Hindlimb muscle (tissue), 1 donor: Measurements from ENCODE around the gene ANKS1B. TPM values are rescaled to one million over a fixed set of nuclear protein-coding genes. Genes with fewer than 3 reads are reported as not detected.
A peak's percentile ranks its signal among the peaks of the same experiment; 100 is the strongest.

Experiments
- DNase-seq: peaks from one replicate; pipeline ENCODE4 v3.0.0-alpha.2; 2013
- polyA plus RNA-seq: library from polyadenylated mRNA; unstranded; fragments of 120-200 nt; gene quantifications from one replicate; pipeline ENCODE4 v1.2.1, GENCODE V29; 2013; ENCODE audit not compliant: insufficient read length

The ANKS1B gene
- polyA plus RNA-seq, 1 donor: 2.2 TPM

DNA sequence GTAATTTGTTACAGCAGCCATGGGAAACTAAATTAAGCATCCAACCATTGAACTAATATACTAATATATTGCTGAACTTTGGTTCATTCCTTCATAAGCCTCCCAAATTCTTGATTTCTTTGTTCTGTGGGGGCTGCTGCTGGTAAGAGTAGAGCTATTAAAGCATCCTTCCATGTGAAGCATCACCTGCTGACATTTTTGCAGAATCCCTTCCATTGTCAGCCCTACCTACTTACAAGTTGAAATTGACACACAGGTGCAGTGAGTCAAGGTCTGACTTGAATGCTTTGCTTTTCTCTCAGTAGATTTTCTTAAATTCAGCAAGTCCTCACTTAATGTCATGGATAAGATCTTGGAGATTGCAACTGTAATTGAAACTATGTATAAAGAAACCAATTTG is 865.3 kb downstream of the ANKS1B start:
- no peak for DNase-seq

DNA sequence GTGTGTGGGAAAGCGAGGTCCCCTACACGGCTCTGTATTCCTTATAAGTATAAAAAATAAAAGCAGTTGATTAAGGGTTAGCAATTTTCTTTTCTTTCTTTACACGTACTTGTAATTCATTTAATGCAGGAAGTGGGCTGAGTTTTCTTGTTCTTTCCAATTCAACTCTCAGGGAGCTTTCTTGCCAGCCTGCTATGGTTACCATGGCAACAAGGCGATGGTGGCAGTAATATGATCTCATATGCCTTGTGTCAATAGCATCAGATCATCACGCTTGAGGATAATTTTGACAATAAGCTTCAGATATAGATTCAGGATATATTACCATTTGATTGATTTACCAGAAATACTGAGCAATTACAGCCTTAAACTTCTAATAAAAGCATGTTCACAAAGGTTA is 873.1 kb downstream of the ANKS1B start:
- no peak for DNase-seq

DNA sequence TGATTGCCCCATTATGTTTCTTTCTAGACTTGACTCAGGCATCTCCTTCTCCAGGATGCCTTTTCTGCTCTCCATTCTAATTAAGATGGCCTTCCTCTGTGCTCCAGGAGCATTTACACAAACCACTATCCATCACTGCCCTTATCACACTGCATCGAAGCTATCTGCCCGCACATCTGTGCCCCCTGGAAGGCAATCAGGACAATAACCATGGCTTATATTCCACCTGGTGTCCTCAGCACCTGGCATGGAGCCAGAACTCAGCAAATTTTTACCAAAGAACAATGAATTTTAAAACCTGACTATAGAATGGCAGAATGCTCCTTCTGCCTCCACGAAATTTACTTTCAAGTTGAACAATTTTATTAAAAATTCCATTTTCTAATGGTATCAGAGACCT is 873.9 kb downstream of the ANKS1B start:
- DNase-seq: no peak

DNA sequence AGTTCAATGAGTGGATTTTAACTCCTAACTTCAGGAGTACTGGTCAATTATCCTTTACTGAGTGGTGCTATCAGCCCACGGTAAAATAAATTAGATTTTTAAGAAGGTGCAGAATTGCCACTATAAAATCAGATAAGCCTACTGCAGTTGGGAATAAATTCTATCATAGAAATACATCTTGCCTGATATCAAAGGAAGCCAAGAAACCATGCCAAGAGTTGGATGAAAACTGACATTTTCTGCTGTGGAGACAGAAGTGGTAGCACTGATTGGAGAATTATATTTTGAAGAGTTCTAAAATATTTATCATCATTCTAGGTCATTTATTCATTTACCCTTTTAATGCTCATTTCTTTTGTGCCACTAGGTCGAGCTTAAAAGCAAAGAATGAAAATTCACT is 874.5 kb downstream of the ANKS1B start:
- no peak for DNase-seq

DNA sequence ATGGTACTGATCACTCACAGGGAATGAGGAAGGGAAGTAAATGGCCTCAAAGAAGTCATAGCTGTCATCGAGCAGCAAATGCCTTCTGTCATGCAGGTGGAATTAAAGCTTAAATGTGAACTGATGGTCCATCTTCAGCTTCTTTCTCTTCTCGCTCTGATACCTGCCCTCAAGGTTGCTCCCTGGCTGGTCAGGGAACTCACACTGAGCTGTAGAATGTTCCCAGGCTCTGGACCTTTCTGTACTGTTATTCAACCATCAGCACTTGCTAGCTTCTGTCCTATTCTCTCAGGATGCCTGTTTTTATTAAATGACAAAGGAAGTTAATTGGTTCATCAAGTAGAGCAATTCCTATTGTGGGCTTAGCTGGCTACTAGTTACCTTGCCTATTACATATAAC is 875.8 kb downstream of the ANKS1B start:
- no peak for DNase-seq

DNA sequence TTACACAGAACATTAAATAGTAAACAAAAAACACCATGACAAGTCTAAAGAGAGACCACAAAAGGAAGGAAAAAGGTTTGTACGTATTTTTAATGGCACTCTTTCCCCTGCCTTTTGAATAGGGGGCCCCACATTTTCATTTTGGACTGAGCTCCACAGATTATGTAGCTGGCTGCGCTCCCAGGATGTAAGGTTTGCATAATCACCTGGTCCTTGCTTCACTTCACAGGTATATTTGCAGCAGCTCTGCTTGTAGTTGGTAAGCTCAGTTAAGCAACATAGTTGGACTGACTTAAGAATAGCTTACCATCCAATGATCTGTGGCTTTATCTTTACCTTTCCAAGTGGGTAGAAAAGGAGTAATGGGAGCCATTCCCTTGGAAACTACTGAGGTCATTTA is 885.0 kb downstream of the ANKS1B start:
- DNase-seq: no peak

DNA sequence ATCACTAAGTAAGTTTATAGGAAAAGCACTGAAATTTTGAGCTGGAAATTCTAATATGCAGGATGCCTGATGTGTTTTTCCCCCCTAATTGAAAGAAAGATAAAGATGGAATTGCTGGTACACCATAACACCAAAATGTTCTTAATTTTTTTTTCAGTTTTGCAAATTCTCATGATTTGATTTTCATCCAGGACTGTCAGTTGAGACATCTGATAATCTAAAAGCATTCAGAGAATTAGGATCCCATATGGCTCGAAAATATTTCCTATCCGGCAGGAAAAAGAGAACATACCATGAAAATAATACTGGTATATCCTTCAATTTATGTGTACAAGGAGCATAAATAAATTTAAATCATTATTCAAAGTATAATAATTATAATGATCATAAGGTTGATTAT is 887.6 kb downstream of the ANKS1B start:
- no peak for DNase-seq

DNA sequence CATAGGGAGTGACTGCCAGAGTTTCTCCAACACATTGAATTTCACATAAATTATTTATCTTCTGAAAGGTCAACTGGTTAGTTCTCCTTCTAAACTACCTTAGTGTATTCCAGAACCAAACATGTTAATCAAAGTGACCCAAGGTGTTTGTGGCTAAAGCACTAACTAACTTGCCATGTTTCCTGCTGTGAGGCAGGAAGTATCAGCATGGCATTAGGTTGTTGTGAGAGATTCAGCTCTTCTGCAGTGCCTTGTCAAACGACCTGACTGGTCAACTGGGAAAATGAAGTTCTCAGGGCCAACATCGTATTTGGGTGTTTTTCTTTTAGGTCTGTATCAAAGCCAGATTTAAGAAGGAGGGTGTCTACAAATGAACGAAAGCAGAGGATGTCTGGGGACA is 891.6 kb downstream of the ANKS1B start:
- DNase-seq: no peak

DNA sequence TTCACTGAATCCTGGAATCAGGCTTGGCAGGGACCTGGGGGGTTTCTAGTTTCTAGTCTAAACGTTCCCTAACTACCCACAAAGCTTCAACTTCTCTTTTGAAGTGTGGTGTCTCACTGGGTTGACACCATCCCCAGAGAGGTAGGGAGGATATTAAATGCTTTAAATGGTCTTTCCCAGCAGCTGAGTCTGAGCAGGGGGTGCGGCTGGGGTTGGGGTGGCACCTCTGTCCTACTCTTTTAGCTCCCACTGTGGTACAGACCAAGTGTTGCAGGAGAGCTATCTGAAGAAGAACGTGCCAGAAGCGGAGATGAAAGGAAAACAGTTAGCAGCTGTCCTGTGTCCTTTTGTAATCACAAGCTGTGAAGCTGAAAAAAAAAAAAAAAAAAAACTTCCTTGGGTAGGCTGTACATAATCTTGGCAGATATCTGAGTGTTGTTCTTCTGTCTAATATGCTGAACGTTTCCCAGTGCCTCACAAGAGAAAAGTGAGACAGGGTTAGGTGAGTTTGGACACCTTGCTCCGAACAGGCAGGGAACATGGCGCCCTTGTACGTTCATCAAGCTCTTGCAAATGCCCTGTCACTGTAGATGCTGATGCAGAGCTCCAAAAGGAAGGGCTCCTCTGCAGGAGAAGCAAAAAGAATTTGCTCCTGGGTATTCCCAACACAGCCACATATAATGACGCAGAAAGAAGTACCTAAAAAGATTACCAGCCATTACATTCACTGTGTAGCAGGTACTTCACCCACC is 892.5 kb downstream of the ANKS1B start:
- DNase-seq: no peak

DNA sequence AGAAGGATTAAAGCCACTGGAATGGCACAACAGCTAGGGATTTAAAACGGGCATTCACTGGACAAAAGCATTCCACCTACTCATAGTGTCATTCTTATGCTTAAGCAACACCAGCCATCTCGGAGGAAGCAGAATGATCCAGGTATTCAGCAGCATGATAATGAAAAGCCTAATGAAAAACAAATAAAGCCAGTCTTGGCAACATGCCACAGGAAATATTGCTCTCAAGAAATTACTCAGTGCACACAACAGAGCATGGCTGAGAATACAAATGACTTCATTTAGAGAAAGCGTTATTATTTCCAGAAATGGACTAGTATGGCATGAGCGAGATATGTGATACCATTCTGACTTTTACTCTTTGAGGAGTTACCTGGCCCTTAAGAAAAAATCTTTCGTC is 897.5 kb downstream of the ANKS1B start:
- DNase-seq: no peak

DNA sequence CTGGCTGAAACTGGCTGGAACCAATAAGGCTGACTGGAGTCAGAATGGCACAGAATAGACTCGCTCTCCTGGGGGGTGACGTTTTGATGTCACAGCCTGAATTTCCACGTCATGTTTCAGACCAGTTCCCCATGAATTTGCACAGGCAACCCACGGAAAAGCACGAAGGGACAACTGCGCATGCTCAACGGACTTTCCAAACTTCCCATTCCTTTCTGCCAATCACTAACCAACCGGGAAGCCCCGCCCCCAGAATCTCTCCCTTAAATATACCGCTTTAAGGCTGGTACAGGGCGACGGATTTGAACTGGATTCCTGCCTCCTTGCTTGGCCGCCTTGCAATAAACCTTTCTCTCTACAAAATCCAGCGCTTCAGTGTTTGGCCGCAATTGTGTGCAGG is 904.9 kb downstream of the ANKS1B start:
- no peak for DNase-seq

DNA sequence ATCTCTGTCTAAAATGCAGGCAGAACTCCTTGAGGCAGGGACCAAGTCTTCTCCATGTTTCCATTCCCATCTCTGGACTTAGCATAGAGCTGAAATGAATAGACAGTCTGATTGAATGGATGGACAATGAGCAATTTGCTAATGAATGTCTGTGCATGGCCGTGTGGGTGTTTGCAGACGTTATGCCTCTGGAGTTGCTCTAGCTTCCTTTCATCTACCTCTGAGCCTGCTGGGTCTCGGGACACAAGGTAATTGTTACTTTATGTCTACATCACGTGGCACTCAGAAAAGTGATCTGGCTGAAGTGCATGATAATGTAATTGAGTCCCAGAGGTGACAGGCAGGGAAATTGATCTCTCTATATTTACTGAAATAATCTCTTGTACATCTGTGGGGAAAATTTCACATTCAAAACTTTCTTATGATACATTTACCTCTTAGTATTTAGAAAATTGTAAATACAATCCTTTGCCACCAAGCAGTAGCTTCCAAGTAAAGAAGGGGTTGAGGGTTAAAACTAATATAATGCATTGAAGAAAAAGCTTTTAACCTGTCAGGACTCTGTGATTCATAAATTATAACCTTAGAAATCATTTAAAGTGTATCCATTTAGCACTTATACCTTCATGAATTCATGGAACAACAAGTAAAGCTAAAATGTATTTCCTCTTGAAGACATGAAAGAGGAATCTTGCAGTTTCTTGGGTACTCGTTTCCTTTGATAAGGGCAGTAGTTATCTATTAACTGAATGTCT is 915.6 kb downstream of the ANKS1B start:
- no peak for DNase-seq

DNA sequence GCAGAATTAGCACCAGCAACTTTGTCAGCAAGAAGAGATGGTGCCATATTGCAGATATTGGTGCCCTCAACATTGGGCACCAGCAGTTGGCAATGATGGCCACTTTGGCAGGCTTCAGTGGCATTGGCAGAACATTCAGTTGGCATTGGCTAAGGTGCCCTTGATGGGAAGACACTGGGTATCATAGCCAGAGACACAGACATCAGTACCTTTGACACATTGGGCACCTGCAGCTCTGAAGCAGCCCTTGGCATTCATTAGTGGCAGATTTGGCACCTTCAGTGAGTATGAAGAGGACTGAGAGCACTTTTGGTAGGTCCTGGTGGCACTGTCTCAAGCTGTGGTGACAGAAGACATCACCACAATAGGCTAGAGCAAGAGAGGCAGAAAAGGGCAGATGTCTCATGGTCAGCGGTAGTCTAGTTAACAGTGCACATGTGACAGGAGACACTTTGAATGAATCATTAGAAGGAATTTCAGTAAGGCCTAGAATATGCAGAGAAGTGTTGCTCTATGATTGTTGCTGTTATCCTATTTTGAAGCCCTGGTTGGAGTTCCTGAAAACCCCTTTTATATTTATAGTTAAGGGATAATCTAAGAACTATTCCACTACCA is 917.5 kb downstream of the ANKS1B start:
- no peak for DNase-seq

DNA sequence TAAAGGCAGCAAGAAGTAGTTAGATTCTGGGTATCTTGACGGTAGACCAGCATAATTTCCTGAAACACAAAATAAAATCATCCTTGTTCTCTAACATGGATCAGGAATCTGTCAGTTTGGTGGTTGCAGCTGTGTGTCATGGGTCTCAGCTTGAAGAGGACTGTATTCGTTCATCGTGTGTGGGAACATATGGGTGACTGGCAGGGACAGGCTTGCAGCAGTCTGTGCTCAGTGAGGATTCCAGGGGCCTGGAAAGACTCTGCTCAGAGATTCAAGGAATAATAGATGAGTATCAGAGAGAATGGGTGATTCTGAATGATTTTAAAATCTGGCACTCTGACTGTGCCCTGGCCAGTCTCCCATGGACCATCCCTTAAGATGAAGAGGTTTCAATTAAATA is 918.0 kb downstream of the ANKS1B start:
- DNase-seq: no peak

DNA sequence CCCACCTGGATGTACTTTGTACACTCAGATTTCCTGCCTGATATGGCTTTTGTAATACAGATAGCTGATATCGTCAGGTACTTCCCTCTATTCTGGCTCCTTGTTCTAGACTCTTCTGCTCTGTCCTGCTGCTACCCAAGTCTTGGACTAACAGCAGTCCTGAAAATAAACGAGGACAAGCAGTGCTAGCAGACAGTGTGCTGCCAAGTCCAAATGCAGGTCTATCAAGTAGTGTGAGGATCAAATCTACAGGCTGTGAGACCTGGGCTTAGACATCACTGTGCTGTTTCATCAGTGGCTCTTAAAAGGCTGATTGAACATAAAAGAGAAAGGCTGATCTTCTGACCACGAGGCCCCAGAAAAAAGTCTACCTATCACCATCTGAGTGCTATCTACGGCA is 921.6 kb downstream of the ANKS1B start:
- no peak for DNase-seq

DNA sequence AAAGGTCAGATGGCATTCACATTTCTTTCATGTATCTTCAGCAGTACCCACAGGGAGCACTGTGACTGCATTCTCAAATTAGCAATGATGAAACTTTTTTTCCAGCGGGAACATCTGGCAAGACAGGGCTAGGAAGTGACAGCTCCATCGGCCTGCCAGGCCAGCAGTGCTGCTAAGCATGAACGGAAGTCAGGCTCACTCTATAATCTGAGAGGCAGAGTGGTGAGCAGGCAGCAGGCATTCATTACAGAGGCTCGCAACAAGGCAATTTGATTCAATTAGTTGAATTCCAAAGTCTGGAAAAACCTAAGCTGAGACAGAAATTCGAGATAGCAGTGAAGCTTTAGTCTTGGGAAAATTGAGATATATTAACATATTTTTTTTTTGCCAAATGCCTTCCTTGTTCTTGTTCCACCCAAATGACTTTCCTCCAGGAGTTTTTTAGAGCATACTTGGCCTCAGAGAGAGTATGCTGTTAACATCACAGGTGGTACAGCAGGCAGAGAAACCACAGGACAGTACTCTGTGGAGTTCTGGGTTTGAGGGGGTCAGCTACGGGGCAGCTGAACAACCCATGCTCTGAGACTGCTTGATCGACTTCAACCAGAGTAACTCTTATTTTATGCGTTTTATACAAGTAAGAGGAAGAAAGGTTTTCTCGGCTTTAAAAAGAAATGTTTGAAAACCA is 924.8 kb downstream of the ANKS1B start:
- peak; percentile 47 for DNase-seq

DNA sequence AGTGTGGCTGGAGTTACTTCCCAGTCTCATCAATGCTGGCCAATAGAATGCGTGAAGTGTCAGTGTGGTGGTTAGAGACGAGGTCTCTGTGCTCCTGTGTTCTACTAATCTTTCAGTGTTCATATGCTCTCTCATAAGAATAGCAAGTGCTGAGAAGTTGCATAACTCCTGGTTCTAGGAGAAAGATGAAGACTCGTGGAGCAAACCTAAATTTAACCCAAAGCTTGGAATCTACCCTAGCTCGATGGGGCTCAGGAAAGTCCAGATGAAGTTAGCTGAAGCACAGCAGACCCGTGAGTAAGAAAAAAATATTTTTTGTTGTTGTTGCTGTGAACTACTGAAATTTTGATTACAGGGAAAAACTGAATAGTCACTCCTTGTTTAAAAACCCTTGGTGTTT is 927.1 kb downstream of the ANKS1B start:
- DNase-seq: no peak

DNA sequence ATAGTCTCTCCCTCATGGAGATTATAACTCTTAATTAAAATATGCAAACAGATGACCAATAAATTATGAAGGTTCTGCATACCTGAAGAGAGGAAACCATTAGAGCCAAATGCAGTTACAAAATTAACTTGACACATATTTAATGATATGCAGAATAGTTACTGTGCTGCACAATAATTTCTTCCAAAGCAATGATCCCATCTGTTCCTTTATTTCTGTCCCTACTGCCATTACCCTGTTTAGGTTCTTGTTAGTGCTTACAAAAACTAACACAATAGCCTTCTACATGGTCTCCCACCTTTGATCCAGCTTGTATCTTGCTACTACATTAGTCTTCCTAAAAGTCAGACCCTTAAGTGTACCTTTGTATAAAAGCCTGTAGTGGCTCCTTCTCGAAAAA is 928.5 kb downstream of the ANKS1B start:
- no peak for DNase-seq

DNA sequence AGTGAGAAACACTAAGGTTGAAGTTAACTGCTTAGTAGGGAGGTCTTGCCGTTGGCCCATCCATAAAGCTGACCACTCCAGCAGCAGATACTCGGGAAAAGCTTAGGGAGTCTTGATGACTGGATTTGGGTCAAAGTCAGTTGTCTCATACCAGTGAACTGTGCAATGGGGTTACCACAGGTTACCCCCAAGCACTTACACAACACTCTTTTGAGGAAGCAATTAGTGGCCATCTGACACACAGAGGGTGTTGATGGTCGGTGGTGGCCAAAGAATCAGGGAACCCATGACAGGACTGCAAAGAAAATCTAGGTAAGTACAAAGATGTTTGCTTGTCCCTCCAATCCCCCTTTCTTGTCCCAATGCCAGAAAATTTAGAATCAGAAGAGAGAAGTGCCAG is 929.4 kb downstream of the ANKS1B start:
- no peak for DNase-seq

DNA sequence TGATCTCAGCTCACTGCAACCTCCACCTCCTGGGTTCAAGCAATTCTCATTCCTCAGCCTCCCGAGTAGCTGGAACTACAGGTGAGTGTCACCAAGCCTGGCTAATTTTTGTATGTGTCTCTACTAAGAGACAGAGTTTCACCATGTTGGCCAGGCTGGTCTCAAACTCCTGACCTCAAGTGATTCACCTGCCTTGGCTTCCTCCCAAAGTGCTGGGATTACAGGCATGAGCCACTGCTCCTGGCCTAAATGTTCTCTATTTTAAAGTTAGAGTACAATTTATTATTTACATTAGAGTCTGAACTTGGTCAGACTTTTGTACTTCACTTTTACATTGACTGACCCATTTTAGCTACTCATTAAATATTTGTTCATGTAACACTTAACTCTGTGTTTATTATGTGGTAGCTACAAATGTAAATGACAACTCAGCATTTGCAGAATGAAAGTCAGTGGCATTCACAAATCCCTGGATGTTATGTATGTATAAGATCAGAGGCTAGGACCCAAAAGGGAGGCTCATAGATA is 930.1 kb downstream of the ANKS1B start:
- no peak for DNase-seq

DNA sequence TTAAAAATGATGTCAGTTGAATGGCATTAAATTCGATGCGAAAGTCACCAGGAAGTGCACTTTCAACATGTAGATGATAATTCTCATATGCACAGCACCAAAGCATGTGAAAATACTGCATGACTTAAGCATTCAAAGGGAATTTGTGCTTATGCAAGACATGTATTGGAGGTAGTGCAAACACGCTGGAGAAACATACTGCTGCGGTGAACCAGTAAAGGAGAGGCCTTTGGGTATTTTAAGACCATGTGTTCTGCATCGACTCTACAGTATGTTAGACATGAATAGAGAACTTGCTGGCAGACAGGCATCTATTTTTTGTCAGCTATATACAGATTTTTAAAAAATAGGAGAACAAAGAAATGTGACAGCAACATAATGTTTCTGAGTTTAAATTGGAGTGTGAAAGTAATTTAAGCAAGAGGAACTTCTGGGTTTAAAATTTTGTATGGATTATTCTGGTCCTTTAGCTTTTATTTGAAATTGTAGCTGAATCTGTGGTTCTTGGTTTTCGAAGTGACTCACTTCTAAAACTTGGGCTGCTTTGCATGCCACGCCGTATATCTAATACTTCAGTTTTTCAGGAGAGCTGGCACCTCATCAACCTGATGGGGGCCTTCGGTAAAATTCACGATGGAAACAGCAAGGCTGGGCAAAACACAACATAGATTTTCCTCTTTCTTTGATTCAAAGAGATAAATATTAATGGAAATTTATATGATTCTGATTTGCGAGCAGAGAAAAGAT is 930.9 kb downstream of the ANKS1B start:
- DNase-seq: no peak

DNA sequence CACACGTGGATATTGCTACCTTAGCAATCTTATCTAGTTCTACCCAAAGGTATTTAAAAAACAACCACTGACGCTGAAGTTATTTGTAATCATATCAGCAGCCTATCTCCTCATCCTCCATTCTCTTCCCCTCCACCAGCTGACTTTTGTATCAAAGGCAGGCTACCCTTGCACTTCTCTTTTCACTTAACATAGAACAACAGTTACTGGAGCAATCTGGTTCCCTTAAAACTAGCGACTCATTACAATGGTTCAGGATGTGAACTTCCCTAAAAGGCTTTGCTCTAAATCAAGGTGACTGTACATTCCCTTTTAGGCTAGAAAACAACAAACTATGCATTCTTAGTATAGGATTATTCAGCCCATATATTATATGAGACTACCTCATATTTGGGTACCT is 935.0 kb downstream of the ANKS1B start:
- DNase-seq: no peak
